Endothelial cell (in vitro differentiated cells): ENCODE data around the gene CASTOR2. TPM values are rescaled to one million over a fixed set of nuclear protein-coding genes. Genes with fewer than 3 reads are reported as not detected.
"Not testable (repeated sequence)": the region's sequence is repeated elsewhere in the genome, so short reads cannot be mapped to it uniquely, and the experiment has no call there.

Experiments used
- DNase-seq: peaks from one replicate; pipeline ENCODE4 v3.0.0; 2021; ENCODE audit warnings: low spot score
- H3K27ac Mint-ChIP-seq: one replicate; pipeline ENCODE4 v1.8.0; 2021; ENCODE audit warnings: mixed read lengths, inconsistent platforms; ENCODE audit not compliant: unreplicated experiment
- H3K27me3 Mint-ChIP-seq: one replicate; pipeline ENCODE4 v1.8.0; 2021; ENCODE audit warnings: mild to moderate bottlenecking, moderate library complexity, mixed read lengths, inconsistent platforms; ENCODE audit not compliant: unreplicated experiment
- H3K36me3 Mint-ChIP-seq: one replicate; pipeline ENCODE4 v1.8.0; 2021; ENCODE audit warnings: mild to moderate bottlenecking, low read depth, mixed read lengths, inconsistent platforms; ENCODE audit not compliant: unreplicated experiment
- H3K4me1 Mint-ChIP-seq: one replicate; pipeline ENCODE4 v1.8.0; 2021; ENCODE audit warnings: mild to moderate bottlenecking, mixed read lengths, inconsistent platforms; ENCODE audit not compliant: unreplicated experiment
- H3K4me3 Mint-ChIP-seq: one replicate; pipeline ENCODE4 v1.8.0; 2021; ENCODE audit warnings: mild to moderate bottlenecking, mixed read lengths, inconsistent platforms; ENCODE audit not compliant: unreplicated experiment
- H3K9me3 Mint-ChIP-seq: one replicate; pipeline ENCODE4 v1.8.0; 2021; ENCODE audit warnings: mixed read lengths, inconsistent platforms; ENCODE audit not compliant: unreplicated experiment
- CTCF ChIP-seq: fragments of 200-600 bp; sonication (generic); IDR thresholded peaks from one replicate; pipeline ENCODE4 v1.5.0; 2021; ENCODE audit warnings: antibody characterized with exemption; ENCODE audit not compliant: unreplicated experiment
- total RNA-seq: library from RNA; stranded (reverse); fragmentation: NEBNext Ultra II Directional; extraction: Animal tissue kit (Norgen Biotek cat#: 25700); gene quantifications from one replicate; pipeline ENCODE4 v1.2.1, GENCODE V29; 2021; ENCODE audit not compliant: unreplicated experiment

CASTOR2 gene
- total RNA-seq, 1 donor from 2014 or later, result 52.4 TPM

GRCh38 chr7:74997811-74998210 lies 33.3 kb downstream of the CASTOR2 start:
- peak overlapping the region; percentile 56 for H3K4me3 Mint-ChIP-seq
- H3K9me3 Mint-ChIP-seq, H3K27me3 Mint-ChIP-seq, H3K27ac Mint-ChIP-seq, H3K4me1 Mint-ChIP-seq, DNase-seq, H3K36me3 Mint-ChIP-seq: not testable (repeated sequence)

GRCh38 chr7:75001356-75001755 lies 36.9 kb downstream of the CASTOR2 start:
- not testable (repeated sequence) for H3K27me3 Mint-ChIP-seq, H3K36me3 Mint-ChIP-seq, H3K4me1 Mint-ChIP-seq, H3K9me3 Mint-ChIP-seq, H3K27ac Mint-ChIP-seq, H3K4me3 Mint-ChIP-seq, DNase-seq

- H3K36me3 Mint-ChIP-seq, result peaks cover 14% of the 10 kb centered on the region
- peak overlapping the region; percentile 70 for H3K27ac Mint-ChIP-seq
- DNase-seq, result no peak
- H3K9me3 Mint-ChIP-seq, result no peaks in the 10 kb centered on the region
- peak overlapping the region; percentile 42 for H3K4me3 Mint-ChIP-seq
- peaks cover 6% of the 10 kb centered on the region for H3K4me1 Mint-ChIP-seq
- TF ChIP-seq CTCF, result no peak
- peaks cover 2% of the 10 kb centered on the region for H3K27me3 Mint-ChIP-seq
Observed at GRCh38 chr7:75010036-75010435, 45.5 kb downstream of the CASTOR2 start.

GRCh38 chr7:75017832-75018231 lies 53.3 kb downstream of the CASTOR2 start:
- DNase-seq, result no peak
- Mint-ChIP-seq H3K4me1 (no peaks in the 10 kb centered on the region), H3K4me3 (no peak overlapping the region), H3K36me3 (peaks cover 15% of the 10 kb centered on the region), H3K27me3 (peaks cover 6% of the 10 kb centered on the region), H3K27ac (no peak overlapping the region), H3K9me3 (no peaks in the 10 kb centered on the region)
- no peak for TF ChIP-seq CTCF

GRCh38 chr7:75018570-75019364 lies 54.3 kb downstream of the CASTOR2 start:
- no peak for TF ChIP-seq CTCF
- Mint-ChIP-seq H3K27ac (no peak overlapping the region), H3K4me3 (no peak overlapping the region), H3K9me3 (no peaks in the 10 kb centered on the region), H3K4me1 (no peaks in the 10 kb centered on the region), H3K36me3 (peaks cover 12% of the 10 kb centered on the region), H3K27me3 (peaks cover 6% of the 10 kb centered on the region)
- DNase-seq, result no peak

- no peak overlapping the region for H3K4me3 Mint-ChIP-seq
- DNase-seq, result no peak
- H3K4me1 Mint-ChIP-seq, result no peaks in the 10 kb centered on the region
- TF ChIP-seq CTCF, result no peak
- H3K36me3 Mint-ChIP-seq, result peaks cover 12% of the 10 kb centered on the region
- no peaks in the 10 kb centered on the region for H3K9me3 Mint-ChIP-seq
- H3K27me3 Mint-ChIP-seq, result peaks cover 6% of the 10 kb centered on the region
- H3K27ac Mint-ChIP-seq, result no peak overlapping the region
Observed at GRCh38 chr7:75019800-75020199, 55.3 kb downstream of the CASTOR2 start.
